DOHH2 (cell line): ENCODE measurements around the gene ZNF473.

Experiments
- EZH2phosphoT487 ChIP-seq: fragments of 200-600 bp; sonication (generic); IDR thresholded peaks from 2 replicates; pipeline ENCODE4 v1.6.1; 2017; ENCODE audit warnings: borderline replicate concordance, mild to moderate bottlenecking, antibody characterized with exemption, low read length, moderate library complexity, mixed read lengths
- TF ChIP-seq, protein P1 (sequence below): fragments of 200-600 bp; sonication (generic); IDR thresholded peaks from one replicate; pipeline ENCODE4 v1.5.1; 2014; ENCODE audit warnings: antibody characterized with exemption, mild to moderate bottlenecking, low read depth, low read length; ENCODE audit not compliant: poor library complexity, severe bottlenecking

DNA sequence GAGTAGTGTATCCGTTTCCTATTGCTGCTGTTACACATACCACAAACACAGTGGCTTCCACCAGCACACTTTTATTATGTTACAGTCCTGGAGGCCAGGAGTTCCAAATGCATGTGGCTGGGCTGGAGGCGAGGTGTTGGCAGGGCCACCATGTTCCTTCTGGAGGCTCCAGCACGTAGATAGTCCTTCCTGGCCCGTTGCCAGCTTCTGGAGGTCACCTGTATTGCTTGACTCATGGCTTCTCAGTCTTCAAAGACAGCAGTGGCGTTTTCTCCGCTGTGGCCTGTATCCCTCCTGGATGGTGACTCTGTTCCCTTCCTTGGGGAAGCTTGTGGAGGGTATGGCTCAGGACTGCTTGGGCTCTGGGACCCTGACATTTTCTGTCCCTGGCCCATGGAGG lies 15.2 kb downstream of the ZNF473 start:
- TF ChIP-seq, protein P1, sequence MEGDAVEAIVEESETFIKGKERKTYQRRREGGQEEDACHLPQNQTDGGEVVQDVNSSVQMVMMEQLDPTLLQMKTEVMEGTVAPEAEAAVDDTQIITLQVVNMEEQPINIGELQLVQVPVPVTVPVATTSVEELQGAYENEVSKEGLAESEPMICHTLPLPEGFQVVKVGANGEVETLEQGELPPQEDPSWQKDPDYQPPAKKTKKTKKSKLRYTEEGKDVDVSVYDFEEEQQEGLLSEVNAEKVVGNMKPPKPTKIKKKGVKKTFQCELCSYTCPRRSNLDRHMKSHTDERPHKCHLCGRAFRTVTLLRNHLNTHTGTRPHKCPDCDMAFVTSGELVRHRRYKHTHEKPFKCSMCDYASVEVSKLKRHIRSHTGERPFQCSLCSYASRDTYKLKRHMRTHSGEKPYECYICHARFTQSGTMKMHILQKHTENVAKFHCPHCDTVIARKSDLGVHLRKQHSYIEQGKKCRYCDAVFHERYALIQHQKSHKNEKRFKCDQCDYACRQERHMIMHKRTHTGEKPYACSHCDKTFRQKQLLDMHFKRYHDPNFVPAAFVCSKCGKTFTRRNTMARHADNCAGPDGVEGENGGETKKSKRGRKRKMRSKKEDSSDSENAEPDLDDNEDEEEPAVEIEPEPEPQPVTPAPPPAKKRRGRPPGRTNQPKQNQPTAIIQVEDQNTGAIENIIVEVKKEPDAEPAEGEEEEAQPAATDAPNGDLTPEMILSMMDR = no peak
- no peak for TF ChIP-seq EZH2phosphoT487
